HG02870 (cell line): ENCODE results near the gene HIP1.
A peak's percentile ranks its signal among the peaks of the same experiment; 100 is the strongest.
"Not testable (repeated sequence)": the region's sequence is repeated elsewhere in the genome, so short reads cannot be mapped to it uniquely, and the experiment has no call there.

ENCODE experiments used
- ATAC-seq: cut with Tn5 transposase; IDR thresholded peaks from one replicate; pipeline ENCODE4 v1.9.1; 2021; ENCODE audit warnings: mild to moderate bottlenecking, moderate library complexity; ENCODE audit not compliant: unreplicated experiment

The HIP1 gene

DNA sequence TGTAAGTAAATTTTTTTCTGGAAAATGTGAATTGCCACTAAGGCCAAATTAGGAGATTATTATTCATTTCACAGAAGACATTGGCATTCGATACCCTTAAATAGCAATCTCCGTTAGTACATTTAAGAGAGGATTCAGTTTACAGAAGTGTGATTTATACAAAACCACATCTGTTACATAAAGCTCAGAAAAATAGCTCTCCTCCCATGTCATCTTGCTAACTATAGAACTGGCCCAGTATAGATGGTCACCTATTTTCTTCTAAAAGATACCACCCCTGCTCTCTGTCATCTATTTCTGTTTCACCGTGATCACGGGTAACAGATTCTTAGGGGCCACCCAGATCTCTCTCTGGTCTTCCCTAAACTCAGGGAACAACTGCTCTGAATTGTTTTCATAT, 119.1 kb downstream of the HIP1 start:
- ATAC-seq: no peak

DNA sequence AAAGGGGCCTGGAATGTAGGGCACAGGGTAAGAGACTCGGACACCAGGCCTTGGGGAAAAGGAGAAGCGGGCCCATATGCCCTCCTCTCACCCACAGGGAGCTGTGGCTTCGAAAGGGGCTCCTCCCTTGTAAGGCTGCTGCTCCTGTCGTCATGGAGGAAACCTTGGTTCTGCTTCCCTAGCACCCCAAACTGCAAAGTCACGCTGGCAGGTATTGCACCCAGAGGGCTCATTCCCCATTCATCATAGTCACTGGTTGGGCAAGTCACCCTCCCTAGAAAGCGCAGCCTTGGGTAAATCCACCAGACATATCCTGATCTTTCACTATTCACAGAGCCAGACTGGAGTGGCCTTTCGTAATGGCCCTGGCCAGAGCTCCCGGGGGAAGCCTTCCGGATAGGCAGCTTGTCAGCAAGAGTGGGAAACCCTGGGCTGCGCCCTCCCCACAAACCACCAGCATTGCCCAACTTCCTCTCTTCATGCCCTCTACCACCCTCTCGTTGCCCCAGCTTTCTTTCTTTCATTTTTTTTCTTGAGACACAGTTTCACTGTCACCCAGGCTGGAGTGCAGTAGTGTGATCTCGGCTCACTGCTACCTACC, 121.0 kb downstream of the HIP1 start:
- ATAC-seq: no peak

DNA sequence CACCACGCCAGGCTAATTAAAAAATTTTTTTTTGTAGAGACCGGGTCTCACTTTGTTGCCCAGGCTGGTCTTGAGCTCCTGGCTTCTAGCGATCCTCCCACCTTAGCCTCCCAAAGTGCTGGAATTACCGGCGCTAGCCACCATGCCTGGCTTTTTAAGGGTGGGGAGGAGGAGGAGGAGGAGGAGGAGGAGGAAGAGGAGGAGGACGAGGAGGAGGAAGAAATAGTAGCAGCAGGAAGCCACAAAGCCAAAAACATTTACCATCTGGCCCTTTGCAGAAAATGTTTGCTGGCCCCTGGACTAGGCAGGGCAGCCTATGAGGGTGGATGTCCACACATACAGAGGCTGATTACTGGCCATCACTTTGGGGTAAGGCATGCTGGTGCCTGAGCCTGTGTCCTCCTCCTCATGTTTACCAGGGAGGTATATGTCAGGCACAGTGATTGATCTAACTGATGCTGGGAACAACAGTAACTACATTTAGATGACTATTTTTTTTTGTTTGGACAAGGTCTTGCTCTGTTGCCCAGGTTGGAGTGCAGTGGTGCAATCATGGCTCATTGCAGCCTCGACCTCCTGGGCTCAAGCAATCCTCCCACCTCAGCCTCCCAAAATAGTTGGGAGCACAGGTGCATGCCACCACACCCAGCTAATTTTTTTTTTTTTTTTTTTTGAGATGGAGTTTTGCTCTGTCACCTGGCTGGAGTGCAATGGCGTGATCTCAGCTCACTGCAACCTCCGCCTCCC, 122.1 kb downstream of the HIP1 start:
- no peak for ATAC-seq

DNA sequence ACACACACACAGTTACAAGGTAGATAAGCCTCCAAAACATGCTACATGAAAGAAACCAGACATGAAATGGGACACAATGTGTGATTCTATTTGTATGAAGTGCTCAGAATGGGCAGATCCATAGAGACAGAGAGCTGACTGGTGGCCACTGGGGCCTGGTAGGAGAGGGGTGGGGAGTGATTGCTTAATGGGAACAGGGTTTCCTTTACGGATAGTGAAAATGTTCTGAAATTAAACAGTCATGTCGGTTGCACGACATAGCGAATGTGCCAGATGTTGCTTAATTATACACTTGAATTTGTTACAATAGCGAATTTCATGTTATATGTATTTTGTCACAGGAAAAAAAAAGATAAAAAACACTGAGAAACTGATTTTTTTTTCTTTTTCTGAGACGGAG, 124.3 kb downstream of the HIP1 start:
- no peak for ATAC-seq

DNA sequence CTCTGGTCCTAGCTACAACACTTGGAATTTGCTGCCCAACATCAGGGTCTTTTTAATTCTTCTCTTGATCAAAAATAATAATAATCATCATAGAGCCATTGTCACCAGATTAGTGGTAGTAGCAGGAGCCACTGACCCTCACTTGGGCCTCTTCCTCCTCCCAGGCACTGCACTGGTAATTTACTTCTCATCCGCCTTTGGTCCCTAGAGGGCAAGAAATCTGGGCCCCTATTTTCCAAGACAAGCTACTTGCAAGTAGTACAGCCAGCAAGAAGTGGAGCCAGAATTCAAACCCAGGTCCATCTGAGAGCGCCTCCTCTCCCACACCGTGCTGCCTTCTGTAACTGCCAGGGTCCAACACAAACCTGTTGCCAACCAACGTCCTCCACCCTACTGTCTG, 125.4 kb downstream of the HIP1 start:
- ATAC-seq: no peak

DNA sequence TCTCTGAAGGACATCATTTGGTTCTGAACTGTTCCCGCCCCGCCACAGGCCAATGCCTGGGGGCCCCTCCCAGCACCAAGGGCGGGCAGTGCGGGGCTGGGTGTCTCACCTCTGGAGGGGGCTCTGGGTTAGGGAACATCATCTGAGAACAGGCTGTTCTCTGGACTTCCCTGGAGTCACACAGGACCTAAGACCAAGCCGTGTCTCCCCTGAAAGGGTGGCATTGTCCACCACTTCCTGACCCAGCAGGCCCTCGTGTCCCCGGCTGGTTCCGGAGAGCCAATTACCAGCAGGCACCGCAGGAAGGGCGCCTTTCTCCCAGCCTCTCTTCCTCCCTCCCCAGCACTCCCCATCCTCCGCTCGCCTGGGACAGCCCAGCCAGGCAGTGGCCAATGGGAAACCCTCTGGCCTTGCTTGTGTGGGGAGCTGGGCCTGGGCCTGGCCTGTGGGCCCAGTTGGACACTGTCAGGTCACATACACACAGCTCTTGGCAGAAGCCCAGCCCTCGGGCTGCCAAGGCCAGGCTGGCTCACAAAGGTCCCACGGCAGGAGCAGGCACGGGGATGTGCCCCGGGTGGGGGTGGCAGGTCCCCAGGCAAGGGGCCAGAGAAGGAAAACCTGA, 127.1 kb downstream of the HIP1 start:
- ATAC-seq: no peak

DNA sequence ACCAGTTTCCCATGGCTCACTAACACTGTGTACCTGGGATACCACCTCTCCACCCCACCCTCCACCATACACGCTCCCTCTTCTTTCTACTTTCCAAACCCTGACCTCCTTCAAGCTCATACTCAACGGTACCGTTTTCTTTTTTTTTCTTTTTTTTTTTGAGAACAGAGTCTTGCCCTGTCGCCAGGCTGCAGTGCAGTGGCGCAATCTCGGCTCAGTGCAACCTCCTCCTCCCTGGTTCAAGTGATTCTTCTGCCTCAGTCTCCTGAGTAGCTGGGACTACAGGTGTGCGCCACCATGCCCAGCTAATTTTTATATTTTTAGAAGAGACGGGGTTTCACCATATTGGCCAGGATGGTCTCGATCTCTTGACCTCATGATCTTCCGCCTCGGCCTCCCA, 129.3 kb downstream of the HIP1 start:
- ATAC-seq: not testable (repeated sequence)

DNA sequence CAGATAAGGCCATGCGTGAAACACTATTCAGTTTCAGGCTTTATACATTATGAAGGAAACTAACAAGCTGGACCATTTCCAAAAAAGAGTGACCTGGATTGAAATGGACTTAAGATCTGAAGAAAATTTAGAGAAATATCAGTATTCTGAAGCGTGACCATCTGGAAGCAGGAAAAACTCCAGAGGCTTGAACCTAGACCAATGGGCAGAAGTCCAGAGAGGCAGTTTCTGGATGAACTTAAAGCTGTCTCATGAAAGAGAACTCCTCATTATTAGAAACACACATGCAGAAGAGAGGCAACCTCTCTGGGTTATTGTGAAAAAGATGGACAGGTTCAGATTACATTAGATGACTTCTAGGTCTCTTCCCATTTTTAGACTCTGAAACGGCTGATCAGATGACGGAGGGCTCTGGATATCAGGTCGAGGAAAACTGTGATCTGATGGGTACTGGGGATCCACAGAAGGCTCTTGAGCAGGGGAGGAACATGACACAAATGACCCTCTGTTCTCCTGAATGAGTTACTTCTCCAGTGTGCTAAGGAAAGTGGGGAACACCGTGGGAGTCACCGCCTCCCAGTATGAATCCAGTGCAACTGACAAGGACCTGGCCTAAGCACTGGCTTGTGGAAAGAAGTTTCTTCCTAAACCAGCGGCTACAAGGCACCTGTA, 130.2 kb downstream of the HIP1 start:
- ATAC-seq: no peak

DNA sequence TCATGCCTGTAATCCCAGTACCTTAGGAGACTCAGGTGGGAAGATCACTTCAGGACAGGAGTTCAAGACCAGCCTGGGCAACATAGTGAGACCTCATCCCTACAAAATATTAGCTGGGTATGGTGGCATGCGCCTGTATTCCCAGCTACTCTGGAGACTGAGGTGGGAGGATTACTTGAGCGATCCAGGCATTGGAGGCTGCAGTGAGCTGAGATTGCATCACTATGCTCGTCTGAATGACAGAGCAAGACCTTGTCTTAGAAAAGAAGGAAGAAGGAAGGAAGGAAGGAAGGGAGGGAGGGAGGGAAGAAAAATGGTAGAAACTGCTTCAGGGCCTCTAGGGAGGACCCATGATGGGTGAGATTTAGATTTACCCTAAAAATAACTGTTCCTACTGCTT, 134.3 kb downstream of the HIP1 start:
- no peak for ATAC-seq

DNA sequence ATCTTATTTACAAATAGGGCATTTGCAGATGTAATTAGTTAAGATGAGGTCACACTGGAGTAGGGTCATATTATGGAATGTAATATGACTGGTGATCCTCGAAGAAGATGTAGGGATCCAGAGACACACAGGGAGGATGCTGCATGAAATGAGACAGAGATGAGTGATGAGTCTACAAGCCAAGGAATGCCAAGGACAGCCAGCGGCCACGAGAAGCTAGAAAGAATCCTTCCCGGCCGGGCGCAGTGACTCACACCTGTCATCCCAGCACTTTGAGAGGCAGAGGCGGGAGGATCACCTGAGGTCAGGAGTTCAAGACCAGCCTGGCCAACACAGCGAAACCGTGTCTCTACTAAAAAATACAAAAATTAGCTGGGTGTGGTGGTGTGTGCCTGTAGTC, 135.9 kb downstream of the HIP1 start:
- ATAC-seq: not testable (repeated sequence)

DNA sequence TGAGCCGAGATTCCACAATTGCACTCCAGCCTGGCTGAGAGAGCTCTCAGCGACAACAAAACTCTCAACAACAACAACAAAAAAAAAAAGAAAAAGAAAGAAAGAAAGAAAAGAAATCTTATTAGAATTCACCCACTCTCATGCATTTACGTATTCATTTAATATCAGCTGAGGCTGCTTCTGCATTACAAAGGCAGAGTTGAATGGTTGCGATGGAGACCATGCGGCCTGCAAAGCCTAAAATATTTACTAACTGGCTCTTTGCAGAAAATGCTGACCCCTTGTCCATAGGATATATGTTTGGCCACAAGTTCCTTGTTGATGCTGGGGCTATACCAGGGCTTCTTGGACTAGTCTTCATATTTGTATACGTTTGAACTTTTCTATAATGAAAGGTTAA, 137.2 kb downstream of the HIP1 start:
- ATAC-seq: no peak

DNA sequence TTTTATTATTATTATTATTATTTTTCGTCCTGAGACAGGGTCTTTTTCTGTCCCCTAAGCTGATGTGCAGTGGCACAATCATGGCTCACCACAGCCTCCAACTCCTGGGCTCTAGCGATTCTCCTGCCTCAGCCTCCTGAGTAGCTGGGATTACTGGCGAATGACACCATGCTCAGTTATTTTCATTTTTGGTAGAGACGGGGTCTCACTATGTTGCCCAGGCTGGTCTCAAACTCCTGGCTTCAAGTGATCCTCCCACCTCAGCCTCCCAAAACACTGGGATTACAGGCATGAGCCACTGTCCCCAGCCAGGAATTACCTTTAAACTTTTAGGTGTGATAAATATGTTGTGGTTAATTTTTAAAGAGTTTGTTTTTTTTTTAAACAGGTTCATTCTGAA, 138.0 kb downstream of the HIP1 start:
- not testable (repeated sequence) for ATAC-seq

DNA sequence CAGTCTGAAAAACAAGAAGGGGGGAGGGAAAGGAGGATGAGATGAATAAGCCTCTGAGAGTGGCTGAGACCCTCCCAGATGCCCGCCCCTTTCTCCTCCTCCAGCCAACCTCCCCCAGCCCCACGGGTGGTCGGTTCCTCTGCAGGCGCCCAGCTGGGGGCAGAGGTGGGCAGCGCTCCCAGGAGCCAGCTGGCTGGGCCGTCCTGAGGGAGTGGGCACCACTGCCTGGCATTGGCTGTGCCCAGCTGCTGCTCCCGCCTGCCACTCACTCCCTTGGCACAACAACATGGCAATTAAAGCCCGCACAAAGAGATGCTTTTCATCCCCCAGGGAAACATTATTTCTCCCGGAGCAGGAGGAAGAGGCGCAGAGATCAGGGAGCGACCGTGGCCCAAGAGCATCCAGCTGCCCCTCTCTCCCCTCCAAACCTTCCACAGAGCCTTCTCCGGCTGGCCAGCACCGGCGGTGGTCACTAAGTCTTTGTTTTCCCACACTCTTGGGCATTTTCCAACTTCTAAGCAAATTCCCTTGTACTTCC, 139.4 kb downstream of the HIP1 start:
- no peak for ATAC-seq

DNA sequence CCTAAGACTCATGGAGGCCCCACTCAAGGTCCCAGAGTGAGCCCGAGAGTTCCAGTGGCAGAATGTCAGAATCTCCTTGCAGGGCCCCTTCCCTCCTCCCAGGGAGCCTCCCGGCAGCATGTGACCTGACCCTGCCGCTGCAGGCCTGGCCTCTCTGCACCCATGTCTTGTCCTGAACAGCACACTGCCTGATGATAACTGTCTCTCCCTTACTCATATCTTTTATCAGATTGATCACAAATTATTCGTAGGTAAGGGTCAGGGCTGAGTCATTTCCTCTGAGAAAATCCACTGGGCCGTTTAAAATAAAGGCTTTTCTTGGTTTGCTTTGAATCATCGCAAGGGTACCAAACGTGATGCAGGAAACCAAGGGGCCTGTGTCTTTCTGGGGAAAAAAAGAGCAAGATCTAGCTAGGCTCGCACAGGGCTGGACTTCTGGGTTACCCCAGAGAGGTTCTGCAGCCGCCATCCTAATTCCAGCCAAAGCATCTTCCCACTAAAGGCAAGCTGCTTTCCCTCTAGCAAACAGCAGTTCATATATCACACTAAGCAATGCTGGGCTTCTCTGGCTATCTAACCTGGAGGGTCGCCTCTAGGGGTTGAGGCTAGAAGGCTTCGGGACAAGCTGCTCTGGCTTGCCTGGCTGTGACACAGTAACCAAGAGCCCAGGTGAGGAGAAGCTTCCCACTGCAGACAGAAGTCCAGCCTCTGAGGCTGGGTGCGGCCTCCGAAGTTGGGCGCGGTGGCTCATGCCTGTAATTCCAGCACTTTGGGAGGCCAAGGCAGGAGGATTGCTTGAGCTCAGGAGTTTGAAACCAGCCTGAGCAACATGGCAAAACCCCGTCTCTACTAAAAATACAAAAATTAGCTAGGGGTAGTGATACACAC, 141.8 kb downstream of the HIP1 start:
- ATAC-seq: peak; percentile 52

DNA sequence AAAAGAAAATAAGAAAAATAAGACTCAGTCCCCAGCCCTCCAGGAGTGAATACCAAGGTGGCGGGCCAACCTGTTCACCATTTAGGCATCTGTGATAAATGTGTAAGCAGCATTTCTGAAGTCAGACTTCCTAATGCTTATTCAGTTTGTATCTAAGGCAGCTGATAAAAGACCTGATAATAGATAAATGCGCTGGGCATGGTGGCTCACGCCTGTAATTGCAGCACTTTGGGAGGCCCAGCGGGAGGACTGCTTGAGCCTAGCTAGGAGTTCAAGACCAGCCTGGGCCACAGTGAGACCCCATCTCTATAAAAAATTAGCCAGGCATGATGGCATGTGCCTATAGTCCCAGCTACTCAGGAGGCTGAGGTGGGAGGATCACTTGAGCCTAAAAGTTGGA, 143.0 kb downstream of the HIP1 start:
- ATAC-seq: no peak

DNA sequence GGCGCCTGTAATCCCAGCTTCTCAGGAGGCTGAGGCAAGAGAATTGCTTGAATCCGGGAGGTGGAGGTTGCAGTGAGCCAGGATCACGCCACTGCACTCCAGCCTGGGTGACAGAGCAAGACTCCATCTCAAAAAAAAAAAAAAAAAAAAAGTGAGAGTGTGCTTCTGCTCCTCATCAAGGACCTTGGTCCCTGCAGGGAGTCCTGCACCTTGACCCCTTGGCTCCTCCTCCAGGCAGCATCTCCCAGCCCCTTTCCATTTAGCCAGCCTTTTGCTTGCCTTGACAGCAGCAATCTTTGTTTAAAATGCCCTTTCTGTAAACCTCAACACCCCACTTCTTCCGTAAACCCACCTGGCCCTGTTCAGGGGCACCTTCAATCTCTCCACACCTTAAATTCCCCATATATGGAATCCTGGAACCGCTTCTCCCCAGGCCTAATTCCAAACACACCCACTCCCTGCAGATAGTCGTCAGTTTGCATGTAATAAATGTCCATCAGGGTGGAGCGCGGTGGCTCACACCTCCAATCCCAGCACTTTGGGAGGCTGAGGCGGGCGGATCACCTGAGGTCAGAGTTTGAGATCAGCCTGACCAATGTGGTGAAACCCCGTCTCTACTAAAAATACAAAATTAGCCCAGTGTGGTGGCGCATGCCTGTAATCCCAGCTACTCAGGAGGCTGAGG, 145.1 kb downstream of the HIP1 start:
- ATAC-seq: not testable (repeated sequence)

DNA sequence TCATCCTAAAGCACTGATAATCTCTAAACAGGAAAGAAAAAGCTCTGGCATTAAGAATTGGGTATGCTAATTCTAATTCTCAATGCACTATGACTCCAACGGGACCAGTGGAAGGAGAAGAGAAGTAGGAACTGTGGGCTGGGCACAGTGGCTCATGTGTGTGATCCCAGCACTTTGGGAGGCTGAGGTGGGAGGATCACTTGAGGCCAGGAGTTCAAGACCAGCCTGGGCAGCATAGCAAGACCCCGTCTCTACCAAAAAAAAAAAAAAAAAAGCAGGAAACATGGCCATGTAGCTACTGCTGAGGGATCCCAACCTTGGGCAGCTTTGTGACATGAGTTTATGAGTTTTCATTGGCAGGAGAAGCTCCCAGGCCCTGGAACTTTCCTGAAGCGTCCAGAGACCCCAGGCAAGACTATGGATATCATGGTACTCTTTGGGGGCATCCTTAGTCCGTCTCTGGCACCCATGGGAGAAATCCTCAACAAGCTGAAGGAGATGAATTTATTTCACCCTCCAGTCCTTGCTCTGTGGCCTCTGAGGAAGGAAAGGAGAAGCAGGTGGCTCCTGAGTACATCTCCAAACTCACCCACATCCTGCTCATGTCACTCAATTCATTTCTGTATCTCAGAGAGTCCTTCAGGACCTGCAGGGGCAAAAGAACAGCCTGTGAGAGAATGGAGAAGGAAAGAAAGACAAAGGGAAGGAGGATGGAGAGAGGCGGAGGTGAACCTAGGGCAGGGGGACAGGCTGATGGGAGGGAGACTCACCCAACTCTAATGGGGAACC, 147.1 kb downstream of the HIP1 start:
- no peak for ATAC-seq

DNA sequence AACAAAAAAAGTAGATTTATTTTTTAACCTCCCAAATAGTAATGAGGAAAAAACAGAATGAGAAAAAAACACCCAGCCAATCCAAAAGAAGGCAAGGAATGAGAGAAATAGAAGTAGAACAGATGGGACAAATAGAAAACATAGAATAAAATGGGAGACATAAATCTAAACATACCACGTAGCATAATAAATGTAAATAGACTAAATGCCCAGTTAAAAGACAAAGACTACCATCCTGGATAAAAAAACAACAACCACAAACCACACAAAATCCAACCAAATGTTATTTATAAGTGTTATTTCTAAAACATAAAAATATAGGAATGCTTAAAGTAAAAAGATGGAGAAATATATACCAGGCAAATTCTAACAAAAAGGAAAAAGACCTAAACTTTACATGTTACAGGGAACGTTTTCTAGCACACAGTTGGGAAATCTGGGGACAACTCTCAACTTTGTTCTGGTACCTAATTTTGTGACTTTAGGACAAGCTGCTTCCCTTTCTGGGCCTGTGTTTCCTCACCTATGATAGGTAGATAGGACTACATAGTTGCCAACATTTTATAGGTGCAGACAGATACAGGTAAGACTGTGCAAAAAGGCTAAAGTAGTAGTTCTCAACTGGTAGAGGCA, 148.3 kb downstream of the HIP1 start:
- no peak for ATAC-seq

DNA sequence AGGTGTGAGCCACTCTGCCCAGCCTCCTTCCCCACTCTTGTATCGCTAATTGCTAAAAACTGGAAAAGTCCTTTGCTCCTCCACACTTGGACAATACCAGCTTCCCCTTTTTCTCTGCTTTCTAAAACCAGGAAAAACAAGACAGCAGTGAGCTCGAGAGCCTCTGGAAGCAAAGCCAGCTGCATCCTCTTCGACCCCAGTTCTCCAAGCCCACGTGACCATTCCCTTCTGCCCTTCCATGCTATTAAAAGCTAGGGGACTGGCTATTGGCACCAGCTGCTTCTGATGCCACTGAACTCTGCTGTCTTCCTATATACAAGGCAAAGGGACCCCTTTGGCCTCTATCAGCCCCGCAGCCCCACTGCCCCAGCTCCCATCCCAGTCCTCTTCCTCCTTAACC, 154.4 kb downstream of the HIP1 start:
- no peak for ATAC-seq
